HEK293T (cell line): ENCODE measurements around the gene WDR74.
A peak's percentile ranks its signal among the peaks of the same experiment; 100 is the strongest.

Source experiments
- CTCF ChIA-PET: fragments of 350-600 bp; formaldehyde crosslinking; extraction: SDS; loops from one replicate; lab custom pipeline; 2021; ENCODE audit warnings: antibody characterized with exemption, inconsistent platforms; lab: Yijun Ruan, JAX
- POLR2A ChIA-PET: fragments of 350-600 bp; formaldehyde crosslinking; extraction: SDS; loops from one replicate; lab custom pipeline; 2020; ENCODE audit warnings: antibody characterized with exemption, inconsistent platforms; lab: Yijun Ruan, JAX
- DNase-seq: peaks from one replicate; pipeline ENCODE4 v3.0.0; 2012; ENCODE audit warnings: mixed read lengths; ENCODE audit errors: extremely low spot score
- ARNT ChIP-seq: fragments of 450-650 bp; IDR thresholded peaks from 2 replicates; pipeline ENCODE4 v1.6.1; 2017; ENCODE audit warnings: mild to moderate bottlenecking
- BHLHE40 ChIP-seq: fragments of 450-650 bp; IDR thresholded peaks from 2 replicates; pipeline ENCODE4 v1.6.1; 2016; ENCODE audit warnings: mild to moderate bottlenecking, moderate library complexity, borderline replicate concordance
- CTBP1 ChIP-seq: fragments of 450-650 bp; IDR thresholded peaks from 2 replicates; pipeline ENCODE4 v1.6.1; 2016; ENCODE audit warnings: borderline replicate concordance
- ELF4 ChIP-seq: fragments of 450-650 bp; IDR thresholded peaks from 2 replicates; pipeline ENCODE4 v1.6.1; 2017; ENCODE audit warnings: antibody characterized with exemption
- FOXA1 ChIP-seq: fragments of 450-650 bp; IDR thresholded peaks from 2 replicates; pipeline ENCODE4 v1.6.1; 2016; ENCODE audit warnings: mild to moderate bottlenecking
- FOXK2 ChIP-seq: fragments of 450-650 bp; IDR thresholded peaks from 2 replicates; pipeline ENCODE4 v1.6.1; 2016; ENCODE audit warnings: mild to moderate bottlenecking
- FOXM1 ChIP-seq: fragments of 450-650 bp; IDR thresholded peaks from 2 replicates; pipeline ENCODE4 v1.6.1; 2017; ENCODE audit warnings: mild to moderate bottlenecking, borderline replicate concordance
- HDGF ChIP-seq: fragments of 450-650 bp; IDR thresholded peaks from 2 replicates; pipeline ENCODE4 v1.6.1; 2017; ENCODE audit warnings: antibody characterized with exemption, borderline replicate concordance
- L3MBTL2 ChIP-seq: fragments of 450-650 bp; conservative IDR thresholded peaks from 2 replicates; pipeline ENCODE4 v1.6.1; 2016; ENCODE audit warnings: mild to moderate bottlenecking
- LEF1 ChIP-seq: fragments of 450-650 bp; IDR thresholded peaks from 2 replicates; pipeline ENCODE4 v1.6.1; 2017; ENCODE audit warnings: mild to moderate bottlenecking, borderline replicate concordance
- NFRKB ChIP-seq: fragments of 450-650 bp; IDR thresholded peaks from 2 replicates; pipeline ENCODE4 v1.6.1; 2016; ENCODE audit warnings: mild to moderate bottlenecking, moderate library complexity
- SP1 ChIP-seq: fragments of 450-650 bp; IDR thresholded peaks from 2 replicates; pipeline ENCODE4 v1.6.1; 2017
- SUZ12 ChIP-seq: fragments of 450-650 bp; IDR thresholded peaks from 2 replicates; pipeline ENCODE4 v1.6.1; 2016; ENCODE audit warnings: mild to moderate bottlenecking
- TARDBP ChIP-seq: fragments of 450-650 bp; IDR thresholded peaks from 2 replicates; pipeline ENCODE4 v1.6.1; 2016
- ZNF384 ChIP-seq: fragments of 450-650 bp; IDR thresholded peaks from 2 replicates; pipeline ENCODE4 v1.6.1; 2016
- TF ChIP-seq, protein P1 (sequence below): fragments of 450-650 bp; IDR thresholded peaks from 2 replicates; pipeline ENCODE4 v1.6.1; 2016

Gene WDR74

DNA sequence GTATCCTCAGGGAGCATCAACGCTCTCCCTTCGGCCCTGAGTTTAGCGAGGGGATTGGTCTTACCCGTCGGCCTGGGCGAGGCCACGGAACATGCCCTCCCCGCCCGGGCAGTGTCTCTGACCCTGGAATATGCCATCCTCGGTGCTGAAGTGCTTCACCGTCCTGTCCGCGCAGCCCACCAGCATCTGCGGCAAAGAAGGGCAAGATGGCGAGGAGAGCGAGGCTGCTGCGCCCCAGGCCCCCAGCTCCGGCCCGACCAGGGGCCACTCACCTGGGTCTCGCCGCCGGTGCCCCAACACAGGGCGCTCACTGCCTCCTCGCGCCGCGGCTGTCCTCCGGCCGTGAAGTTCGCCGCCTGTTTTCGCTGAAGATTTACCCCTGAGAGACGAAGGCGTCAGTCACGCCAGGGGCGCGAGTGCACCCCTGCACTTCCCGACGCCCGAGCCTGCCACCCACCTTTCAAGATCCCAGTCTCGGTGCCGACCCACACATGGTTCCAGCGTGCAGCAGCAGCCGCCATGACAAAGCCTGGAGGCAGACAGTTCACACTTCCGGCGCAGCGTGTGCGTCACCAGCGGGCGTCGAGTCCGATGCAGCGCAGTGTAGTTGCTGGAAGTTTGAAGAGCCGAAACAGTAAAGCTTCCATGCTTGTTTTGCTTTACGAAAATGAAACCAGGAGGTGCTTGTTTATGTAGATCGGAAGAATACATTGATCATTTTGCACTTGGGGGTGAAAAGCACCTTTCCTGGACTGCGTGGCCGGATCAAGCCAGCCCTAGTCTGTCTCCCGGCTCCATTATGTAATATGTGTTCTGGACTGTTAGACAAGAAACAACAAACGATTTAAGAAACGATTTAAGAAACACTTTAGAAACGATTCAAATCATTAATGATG is at the start of gene WDR74:
Gene WDR74, minus strand, starts transcription at position 541 of the 896 bp plus-strand sequence. Its CDS starts 20 bp downstream, at position 521.
- TF ChIP-seq FOXK2 (peak; percentile 78; the same call in 1 of the 2 replicates), NFRKB (peak; percentile 70), ZNF384 (no peak), L3MBTL2 (peak; percentile 52; the same call in 1 of the 2 replicates), SP1 (no peak), TARDBP (no peak), ELF4 (peak; percentile 84)
- DNase-seq = peak; percentile 69
- ChIA-PET CTCF (interaction anchor here (1.2 kb wide), 1 partner anchor 162 kb away, joined by 3 read pairs; no protein-coding TSS in a partner anchor), POLR2A (interaction anchor here (0.6 to 3.4 kb wide), 14 partner anchors 7 to 112 kb away, joined by 3 to 331 read pairs (median 32); partner anchors contain the start of genes HNRNPUL2, NXF1, SLC3A2 and STX5)

GRCh38 chr11:62889126-62889483 is 49.7 kb upstream of the WDR74 start:
- POLR2A ChIA-PET = interaction anchor here (0.5 to 3.7 kb wide), 12 partner anchors 8 to 162 kb away, joined by 3 to 26 read pairs (median 4); partner anchors contain the start of genes HNRNPUL2, SLC3A2, TMEM179B and TTC9C
- CTCF ChIA-PET = interaction anchor here (1.0 to 1.1 kb wide), 2 partner anchors 47 to 134 kb away, joined by 3 read pairs; no protein-coding TSS in a partner anchor
- TF ChIP-seq, protein P1, sequence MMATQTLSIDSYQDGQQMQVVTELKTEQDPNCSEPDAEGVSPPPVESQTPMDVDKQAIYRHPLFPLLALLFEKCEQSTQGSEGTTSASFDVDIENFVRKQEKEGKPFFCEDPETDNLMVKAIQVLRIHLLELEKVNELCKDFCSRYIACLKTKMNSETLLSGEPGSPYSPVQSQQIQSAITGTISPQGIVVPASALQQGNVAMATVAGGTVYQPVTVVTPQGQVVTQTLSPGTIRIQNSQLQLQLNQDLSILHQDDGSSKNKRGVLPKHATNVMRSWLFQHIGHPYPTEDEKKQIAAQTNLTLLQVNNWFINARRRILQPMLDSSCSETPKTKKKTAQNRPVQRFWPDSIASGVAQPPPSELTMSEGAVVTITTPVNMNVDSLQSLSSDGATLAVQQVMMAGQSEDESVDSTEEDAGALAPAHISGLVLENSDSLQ = no peak
- no peak for DNase-seq

GRCh38 chr11:62888406-62888805 is 49.0 kb upstream of the WDR74 start:
- POLR2A ChIA-PET = interaction anchor here (3.7 kb wide), 1 partner anchor 48 kb away, joined by 20 read pairs; the partner anchor contains the start of gene WDR74
- no peak for DNase-seq
- CTCF ChIA-PET = interaction anchor here (1.0 kb wide), 1 partner anchor 46 kb away, joined by 3 read pairs; no protein-coding TSS in a partner anchor
- TF ChIP-seq CTBP1 (no peak), L3MBTL2 (no peak), ARNT (no peak), TARDBP (no peak), HDGF (no peak), ELF4 (no peak), LEF1 (no peak), ZNF384 (no peak), FOXM1 (no peak), SUZ12 (no peak), FOXA1 (no peak), NFRKB (no peak), SP1 (no peak), BHLHE40 (no peak), FOXK2 (no peak)
- TF ChIP-seq, protein P1 = no peak

DNA sequence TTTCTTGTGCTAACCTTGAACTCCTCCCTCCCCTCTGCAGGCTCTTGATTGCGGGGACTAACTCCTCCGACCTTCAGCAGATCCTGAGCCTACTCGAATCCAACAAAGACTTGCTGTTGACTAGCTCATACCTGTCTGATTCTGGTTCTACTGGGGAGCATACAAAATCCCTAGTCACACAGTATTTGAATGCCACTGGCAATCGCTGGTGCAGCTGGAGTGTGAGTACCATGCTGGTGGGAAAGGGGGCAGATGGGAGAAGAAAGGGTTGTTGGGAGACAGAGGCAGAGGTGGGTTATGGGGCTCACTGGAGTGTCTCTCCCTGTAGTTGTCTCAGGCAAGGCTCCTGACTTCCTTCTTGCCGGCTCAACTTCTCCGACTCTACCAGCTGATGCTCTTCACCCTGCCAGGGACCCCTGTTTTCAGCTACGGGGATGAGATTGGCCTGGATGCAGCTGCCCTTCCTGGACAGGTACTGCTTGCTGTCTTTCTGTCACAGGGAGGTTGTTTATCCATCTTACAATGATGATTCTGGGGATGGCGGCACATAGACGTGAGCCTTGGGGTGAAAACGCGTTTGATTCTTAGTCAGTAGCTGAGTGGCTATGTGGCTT is 45.9 kb upstream of the WDR74 start:
- no peak for DNase-seq
- POLR2A ChIA-PET = interaction anchor here (0.8 to 8.1 kb wide), 4 partner anchors 29 to 132 kb away, joined by 3 to 110 read pairs (median 25); partner anchors contain the start of genes WDR74 and ZBTB3
- no peak for TF ChIP-seq SP1
- no peak for TF ChIP-seq TARDBP
- no peak for TF ChIP-seq BHLHE40
- TF ChIP-seq NFRKB = no peak
- no peak for TF ChIP-seq FOXM1
- TF ChIP-seq CTBP1 = no peak
- no peak for TF ChIP-seq ZNF384
- TF ChIP-seq, protein P1 = no peak
- TF ChIP-seq ELF4 = no peak
- TF ChIP-seq LEF1 = no peak
- TF ChIP-seq ARNT = no peak
- TF ChIP-seq FOXA1 = no peak
- TF ChIP-seq FOXK2 = no peak
- TF ChIP-seq L3MBTL2 = no peak
- no peak for TF ChIP-seq SUZ12
- TF ChIP-seq HDGF = no peak
- CTCF ChIA-PET = interaction anchor here (1.0 kb wide), 1 partner anchor 20 kb away, joined by 3 read pairs; no protein-coding TSS in a partner anchor

DNA sequence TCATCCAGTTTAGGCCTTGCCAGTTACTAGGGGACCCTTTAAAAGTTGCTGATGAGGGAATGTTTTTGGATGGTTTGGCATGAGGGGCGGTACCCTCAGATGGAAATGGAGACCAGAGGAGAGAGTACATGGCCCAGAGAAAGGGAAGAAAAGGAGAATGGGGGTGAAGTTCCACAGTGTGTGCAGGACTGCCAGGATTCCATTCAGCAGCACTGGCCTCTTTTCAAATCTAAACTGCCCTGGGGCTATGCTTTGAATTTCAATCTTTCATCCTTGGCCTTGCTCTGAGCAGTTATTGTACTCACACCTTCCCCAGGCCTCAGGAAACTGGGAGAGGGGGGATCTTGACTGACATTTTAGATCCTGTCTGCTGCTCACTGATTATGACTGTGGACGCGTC is 44.3 kb upstream of the WDR74 start:
- POLR2A ChIA-PET = interaction anchor here (0.7 to 8.1 kb wide), 10 partner anchors 9 to 156 kb away, joined by 3 to 110 read pairs (median 6); partner anchors contain the start of genes HNRNPUL2, WDR74 and ZBTB3
- no peak for DNase-seq
- CTCF ChIA-PET = interaction anchor here (0.7 to 2.1 kb wide), 3 partner anchors 58 to 97 kb away, joined by 3 to 9 read pairs (median 4); no protein-coding TSS in a partner anchor
- TF ChIP-seq, protein P1 = no peak
- TF ChIP-seq TARDBP (no peak), CTBP1 (no peak), ARNT (no peak), LEF1 (no peak), L3MBTL2 (no peak), FOXK2 (no peak), ELF4 (no peak), NFRKB (no peak), ZNF384 (no peak), HDGF (no peak)
